ENCODE results near the gene INSC.

DNA sequence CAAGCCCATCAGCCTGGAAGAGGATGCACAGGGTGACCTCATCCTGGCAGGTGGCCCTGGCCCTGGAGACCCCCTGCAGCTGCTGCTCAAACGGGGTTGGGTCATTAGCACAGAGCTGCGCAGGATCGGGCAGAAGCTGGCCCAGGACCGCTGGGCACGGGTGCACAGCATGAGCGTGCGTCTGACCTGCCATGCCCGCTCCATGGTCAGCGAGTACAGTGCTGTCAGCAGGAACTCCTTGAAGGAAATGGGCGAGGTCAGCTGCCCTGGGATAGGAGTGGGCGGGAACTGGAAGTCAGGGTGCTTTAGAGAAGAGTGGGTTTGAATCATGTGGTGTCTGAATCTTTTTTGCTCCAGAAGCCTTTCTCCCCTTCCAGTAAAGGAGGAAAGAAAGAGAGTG is 61.1 kb downstream of the INSC start:
- TF ChIP-seq CTCF (IDR thresholded peaks at IDR 0.05): no peak
- TF ChIP-seq POLR2A (IDR thresholded peaks at IDR 0.05): no peak

All from ovary (tissue), 3 donors.